D341Med (cell line): ENCODE results near the gene GGACT.

Experiments
- DNase-seq: peaks from one replicate; pipeline ENCODE4 v3.0.0; 2012; ENCODE audit warnings: low spot score

GGACT gene

DNA sequence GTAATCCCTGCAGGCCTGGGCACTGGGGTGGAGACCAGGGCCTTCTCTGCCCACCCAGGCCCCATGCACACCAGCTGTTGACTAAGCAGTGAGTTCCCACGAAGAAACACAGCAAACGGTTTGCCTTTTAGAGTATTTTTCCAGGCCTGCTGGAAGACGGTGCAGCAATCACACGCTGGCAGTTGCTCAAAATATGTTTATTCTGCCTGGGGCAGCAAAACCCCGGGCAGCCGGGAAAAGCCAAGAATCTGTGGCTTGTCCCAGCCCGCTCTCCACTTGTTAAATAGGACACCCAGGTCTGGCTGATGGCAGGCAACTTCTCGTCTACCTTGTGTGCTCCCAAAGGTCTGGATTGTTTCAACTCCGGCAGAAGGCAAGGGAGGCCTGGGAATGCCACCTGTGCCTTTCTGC, 40.8 kb downstream of the GGACT start:
- DNase-seq = no peak

DNA sequence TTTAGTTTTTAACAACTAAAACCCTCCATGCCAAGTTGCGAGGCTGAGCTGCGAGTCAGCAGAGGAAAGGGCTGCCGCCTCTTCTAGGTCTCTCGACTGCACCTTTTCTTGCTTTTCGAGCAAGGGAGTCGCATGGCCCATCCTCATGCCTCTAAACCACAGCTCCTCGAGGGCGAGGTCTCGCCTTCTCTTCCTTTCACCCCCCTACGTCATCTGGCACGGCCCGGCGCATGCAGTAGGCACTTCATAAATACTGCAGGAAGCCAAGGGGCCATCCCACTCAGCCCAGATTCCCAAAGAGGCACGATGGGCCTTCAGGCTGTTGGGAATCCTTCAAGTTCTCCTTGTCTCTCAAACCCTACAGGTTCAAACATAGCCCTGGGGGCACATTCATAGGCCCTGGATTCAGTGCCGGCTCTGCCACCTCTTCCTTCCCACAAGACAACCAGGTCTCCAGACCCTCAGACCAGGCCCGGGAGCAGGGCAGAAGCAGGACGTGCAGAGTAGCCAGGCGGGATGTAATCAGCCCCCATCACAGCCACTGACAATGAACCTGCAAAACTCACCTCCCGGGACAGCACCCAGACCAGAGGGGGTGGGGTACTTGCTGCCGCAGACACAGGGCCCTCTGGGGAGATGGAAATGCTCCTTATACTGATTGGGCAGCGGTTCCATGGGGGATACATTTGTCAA, 41.7 kb downstream of the GGACT start:
- no peak for DNase-seq

DNA sequence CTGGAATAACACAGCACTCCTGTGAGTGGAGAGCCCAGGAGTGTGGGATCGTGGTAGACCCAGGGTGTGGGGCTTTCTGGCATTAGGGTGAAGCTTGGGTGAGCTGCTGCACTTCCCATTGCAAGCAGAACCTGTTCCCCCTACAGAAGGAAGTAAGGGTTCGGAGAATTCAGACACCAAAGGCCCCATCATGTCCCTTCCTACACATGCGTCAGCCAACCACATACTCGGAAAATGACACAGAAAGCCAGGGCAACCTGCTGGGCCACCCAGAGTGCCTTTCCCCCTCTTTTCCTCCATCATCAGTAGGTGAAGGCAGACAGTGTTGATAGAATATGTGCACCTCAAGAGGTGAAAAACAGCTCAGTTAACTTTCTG, 42.9 kb downstream of the GGACT start:
- DNase-seq = no peak

DNA sequence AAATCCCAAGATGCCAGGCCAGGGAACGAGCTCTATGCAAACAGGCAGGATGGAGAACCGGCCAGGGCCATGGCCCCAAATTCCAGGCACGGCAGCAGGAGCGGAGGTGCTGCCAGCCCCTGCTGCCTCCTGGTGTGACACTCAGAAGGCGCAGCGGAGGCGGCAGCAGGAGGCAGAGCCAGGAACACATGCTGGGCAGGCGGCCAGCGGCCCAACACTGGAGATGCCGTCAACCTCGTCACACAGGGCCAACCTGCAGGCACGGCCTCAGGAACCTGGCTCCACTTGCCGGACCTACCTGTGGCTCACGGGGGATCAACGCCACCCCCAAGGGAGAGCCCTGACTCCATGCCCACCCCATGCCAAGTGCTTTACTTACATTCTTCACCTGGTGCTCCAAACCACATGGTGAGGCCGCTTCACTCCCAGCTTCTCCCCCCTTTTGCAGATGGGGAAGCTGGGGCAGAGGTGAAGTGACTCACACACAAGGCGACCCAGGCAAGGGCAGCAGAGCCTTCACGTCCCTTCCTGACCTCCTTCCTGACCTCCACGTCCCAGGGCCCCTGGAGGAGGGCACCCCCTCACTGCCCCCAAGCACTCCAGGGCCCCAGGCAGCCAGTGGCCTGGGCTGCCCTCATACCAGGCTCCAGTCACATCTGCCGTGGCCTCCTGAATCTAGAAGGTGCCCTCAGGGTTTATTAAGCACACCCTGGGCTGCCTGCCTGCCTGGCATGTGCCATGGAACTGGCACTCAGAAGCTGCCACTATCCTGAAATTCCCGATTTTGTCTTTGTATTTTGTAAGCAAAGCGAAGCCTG, 43.5 kb downstream of the GGACT start:
- no peak for DNase-seq

DNA sequence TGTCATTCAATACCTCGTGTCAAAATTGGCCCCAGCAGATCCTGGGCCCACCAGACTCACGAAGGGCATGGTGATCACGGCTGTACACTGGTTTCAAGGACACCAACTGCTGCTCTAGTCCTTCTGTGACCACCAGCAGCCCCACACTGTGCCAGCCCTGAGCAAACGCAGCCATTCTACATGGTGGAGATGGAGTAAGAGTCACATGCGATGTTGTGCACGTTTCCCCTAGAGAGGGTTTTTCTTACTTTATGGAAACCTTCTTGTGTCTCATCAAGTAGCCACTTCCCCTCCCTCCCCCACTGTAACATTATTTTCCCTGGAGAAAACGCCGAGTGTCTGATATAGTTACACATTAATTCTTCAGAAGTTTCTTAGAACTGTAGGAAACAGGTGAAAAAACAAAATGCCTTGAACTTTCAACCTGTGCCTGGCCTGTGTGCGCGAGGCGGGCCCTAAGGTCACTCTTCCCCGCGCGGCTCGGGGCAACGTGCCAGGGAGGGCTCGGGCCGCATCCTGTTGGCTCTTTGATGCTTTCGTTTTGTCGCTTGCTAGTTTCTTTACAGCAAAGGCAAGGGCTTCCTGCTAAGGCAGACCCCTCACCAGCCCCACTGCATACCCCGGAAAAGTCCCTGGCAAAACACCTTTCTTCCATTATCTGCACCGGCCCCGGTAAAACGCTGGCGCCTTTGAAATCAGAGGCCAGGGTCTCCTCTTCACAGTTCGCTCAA, 44.6 kb downstream of the GGACT start:
- no peak for DNase-seq

DNA sequence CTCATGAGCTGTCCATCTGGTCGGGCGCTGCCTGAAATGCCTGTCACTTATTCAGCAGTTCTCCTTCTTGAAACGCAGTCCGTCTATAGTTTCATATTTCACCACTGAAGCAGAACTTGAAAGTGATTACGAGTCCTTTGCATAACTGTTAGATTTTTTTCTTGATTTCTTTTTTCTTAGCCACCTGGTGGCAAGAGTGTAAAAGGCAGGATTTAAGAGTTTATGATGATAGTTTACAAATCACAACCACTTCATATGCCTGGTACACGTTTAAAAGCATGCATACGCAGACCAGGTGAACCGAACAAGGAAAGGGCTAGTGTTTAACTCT, 45.8 kb downstream of the GGACT start:
- no peak for DNase-seq

DNA sequence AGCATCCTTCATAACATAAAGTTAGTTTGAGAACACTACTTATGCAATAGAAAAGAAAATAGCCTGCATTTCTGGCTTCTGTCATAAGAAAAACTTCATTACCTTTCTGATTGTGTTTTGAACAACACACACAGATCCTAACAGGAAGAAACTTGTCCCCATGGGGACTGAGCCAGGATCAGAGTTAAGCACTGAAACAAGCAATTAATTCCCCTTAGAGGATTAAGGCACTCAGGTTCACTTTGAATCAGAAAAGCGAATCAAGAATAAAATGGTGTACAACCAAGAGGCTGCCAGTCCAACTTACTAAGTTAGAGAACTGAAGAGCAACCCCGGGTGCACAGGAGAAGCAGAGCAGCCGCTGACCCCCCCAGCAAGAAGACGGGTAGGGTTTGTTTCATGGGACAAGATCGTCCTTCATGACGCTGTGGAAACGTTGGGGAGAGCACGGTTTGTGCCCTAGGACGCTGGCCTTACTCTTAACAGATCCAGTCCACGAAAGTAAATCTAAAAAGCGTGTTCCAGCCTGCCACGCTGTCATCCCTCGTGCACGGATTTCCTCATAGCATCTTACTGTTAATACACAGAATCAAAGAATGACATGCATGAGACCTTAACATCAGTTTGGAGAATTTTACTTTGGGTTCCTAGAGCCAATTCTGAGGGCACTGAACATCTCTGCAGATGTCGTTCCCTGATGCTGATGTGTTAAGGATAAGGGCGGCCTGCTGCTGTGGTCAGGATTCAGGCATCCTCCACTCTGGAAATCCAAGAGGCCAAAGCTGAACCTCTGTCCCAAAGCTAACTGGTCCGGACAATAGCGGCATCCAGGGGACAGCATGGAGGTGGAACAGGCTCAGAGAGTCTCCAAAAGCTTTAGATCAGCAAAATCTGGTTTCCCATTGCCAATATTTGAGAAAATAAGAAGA, 46.4 kb downstream of the GGACT start:
- peak; percentile 55 for DNase-seq

DNA sequence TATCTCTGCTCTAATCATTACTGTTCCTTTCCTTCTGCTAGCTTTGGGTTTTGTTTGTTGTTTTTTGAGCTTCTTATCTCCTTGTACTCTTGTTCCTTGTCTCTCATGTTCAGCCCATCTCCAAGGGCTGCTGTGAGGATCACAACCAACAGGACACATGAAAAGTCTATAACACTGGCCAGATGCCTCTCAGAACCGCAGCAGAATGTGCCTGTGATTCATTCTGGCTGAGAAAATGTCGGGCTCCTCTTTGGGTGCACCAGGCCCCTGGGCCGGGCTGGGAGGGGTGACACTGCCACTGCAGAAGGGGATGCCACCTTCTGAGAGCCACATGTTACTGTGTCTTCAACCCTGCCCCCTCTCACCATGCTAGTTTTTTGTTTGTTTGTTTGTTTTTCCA, 48.0 kb downstream of the GGACT start:
- no peak for DNase-seq

DNA sequence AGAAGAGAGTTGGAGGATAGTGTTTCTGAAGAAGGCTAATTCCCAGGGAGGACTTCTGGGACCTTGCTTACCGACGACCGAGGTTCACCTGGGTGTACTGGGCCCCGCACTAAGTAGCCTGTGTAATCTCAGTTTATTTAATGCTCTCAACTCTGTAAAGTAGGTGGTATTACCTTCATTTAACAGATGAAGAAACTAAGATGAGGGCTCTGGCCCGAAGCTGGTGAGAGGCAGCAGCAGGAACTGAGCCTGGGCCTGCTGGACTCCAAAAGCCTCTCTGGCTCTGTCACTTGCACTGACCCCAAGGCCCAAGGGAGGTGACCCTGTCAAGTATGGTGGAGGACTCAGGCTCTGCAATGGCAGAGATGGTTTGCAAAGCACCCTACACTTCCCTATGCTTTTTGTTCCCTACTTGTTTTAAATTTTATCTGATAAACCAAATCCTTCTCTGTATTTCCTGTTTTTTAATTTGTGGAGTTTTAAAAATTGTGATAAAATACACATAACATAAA, 50.6 kb downstream of the GGACT start:
- no peak for DNase-seq

DNA sequence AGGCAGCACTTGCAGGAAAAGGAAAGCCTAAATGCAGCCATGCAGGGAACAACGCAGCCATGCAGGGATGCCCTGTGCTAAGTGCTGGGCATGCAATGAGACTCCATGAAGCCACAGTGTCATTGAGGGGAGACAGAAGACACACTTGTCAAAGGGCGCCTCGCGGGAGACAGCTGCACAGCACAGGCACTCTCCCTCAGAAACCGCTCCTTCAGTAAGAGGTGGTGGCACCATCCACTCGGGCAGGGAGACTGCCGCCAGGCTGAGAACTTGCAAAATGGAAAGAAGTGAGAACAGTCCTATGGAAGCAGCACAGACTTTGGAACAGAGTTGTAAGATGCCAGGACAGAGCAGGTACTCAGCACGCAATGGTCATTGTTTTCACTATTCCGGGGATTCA, 51.1 kb downstream of the GGACT start:
- no peak for DNase-seq

DNA sequence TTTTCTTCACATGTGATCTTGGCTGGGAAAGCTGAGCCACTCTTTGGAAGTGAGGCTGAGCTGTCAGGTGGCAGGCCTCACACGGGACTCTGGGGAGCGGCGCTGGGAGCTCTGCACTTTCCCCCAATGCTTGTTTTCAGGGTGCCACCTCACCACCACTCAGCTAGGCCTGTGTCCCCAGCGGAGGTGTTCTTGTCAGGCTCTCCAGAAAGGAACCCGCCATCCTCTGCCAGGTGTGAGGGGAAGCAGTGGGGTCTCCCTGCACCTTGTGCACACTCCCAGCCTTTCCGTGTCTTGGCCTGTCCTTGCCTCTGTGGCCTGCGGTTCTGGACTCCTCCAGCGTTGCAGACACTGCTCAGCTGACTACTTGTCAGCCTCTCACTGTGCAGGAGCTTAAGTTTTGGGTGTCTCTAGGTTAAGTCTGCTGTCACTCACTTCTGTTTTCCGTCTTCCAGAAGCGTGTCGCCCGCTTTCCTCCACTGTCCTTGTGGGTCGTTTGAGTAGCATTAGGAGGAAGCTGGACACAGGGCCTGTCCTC, 51.9 kb downstream of the GGACT start:
- DNase-seq = no peak

DNA sequence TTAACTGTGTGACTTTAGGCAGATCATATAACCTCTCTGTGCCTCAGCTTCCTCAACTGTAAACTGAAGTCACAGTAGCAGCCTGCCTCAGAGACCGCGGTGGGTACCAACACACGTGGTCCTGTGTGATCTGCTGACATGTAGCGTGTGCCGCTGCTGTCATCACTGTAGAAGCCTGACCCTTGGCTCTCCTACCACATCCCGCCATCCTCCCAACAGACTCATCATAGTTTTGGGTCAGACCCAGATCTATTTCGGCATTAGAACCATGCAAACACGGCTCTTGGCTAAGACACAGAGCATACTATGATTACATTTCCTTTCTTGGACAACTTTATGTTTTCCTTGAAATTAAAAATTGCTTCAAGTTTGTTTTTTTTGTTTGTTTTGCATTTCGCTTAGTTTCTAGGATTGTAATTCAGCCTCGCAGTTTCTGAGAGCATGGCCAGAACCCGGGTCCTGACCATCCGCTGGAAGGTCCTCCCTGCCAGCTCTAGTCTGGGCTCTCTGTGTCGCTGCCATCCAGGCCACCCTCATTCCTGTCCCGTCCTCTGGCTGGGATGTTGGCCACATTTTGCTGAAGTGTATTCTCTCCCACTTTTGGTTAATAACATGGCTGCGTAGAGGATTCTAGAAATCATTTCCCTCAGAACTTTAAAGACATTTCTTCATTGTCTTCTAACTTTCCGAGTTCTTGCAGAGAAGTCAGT, 53.0 kb downstream of the GGACT start:
- no peak for DNase-seq

DNA sequence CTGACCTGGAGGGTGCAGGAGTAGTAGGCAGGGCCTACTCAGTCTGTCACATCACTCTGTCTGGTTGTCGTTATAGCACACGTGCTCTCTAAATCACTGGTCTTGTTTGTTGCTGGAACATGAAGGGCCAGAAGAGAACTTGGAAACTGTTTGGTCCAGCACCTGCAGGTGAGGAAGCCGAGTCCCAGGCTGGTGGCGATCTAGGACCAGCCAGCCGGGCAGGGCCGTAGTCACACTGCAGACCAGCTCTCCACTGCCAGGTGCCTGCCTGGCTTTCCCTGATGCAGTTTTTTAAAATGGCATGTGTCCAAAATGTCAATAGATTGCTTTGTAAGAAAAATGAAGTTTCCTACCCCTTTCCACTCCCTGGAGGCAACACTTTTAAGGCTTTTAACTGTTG, 53.7 kb downstream of the GGACT start:
- no peak for DNase-seq

DNA sequence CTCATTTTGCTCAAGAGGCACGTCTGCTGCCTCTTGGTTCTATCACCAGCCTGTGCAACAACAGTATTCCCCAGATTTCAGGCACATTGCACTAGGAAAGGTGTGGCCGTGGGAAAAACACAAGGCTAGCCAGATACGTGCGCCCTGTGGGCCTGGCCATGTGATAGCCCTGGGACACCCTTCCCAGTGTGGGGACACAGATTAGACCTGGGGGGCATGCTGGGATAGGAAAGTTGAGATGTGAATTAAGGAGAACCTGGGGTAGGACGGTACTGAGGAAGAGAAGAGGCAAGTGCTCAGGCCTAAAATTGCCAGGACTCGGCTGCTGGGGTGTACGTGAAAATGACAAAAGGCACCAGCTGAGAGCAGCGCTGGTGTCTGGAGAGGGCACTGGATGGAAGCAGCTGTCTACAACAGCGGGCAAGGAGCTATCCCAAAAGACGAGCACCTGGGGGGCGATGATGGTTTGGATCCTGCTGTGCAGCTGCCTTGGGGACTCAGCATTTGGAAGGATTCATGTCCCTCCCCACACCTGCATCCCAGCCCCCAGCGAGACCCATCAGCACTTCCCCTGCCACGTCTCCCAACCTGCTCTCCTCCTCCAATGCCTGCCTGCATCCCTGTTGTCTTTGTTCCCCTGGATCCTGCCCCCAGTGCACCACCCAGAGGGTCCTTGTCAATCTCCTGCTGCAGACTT, 54.3 kb downstream of the GGACT start:
- DNase-seq = no peak

DNA sequence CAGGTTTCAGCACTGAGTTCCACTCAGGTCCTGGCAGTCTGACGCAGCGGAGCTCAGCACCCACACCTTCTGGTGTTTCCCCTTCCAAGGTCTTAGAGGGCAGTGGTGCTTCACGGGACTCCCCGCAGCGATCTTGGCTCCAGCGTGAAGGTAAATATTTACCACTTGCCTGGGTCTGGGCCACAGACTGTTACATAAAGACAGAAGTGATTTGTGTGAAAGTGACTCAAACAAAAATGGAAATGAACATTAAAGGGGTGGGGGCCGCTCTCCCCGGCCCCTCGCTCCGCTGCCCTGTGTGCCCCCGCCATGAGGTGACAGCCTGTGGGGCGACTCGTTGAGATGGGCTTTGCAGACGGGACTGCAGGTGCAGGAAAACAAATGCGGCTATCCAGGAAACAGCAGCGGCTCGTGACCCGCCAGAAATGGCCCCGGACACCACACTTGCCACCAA, 55.0 kb downstream of the GGACT start:
- no peak for DNase-seq

DNA sequence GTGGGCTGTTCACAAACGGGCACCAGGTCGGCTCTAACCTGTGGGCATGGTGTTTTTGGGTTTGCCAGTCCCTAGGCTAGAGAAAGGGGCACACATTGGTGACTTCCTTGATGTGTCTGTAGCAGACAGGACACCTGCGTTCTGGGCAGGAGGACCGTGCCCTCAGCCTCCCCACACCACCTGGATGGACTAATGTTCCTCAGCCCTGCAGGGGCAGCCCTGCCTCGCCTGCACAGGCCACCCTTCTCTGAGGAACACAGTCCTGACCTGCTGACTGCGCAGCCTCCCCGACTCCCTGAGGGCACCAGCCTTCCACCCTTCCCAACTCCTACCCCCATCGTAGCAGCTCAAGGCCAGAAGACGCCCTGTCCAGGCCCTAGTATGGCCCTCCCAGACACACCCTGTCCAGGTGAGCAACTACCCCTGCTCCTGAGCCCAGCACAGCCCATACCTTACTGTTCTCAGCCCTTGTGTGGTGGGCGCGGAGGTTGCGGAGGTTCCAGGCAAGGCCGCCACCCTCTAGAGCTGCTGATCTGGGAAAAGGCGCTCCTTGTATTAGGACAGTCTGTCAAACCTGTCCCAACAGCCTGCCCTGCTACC, 55.7 kb downstream of the GGACT start:
- DNase-seq = no peak

DNA sequence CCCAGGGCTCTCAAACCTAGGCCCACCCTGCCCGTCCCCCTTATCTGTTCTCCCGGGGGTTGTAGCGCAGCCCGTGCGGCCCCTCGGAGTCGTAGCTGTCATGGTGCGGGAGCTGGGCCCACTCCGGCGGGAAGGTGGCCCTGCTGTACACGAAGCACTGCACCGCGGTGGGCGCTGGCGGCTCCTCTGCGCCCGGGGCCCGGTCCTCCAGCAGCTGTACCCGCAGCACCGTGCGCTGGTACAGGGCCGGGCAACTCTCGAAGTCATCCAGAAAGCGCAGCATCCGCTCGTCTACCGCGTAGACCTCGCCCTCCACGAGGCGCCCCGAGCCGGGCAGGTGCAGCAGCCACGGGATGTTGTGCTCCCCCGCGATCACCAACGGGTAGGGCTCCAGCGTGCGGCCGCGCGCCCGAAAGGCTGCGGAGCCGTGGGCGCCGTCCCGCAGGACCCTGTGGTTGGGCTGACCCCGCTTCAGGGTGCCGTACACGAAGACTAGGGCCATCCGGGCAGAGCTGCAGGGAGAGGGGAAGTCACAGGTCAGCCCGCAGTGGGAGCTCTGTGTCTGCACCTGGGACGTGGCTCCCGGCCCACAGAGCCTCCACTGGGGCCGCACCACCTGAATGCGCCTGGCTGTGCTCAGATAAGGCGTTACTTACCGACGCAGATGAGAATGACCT, 56.4 kb downstream of the GGACT start:
- DNase-seq = no peak

DNA sequence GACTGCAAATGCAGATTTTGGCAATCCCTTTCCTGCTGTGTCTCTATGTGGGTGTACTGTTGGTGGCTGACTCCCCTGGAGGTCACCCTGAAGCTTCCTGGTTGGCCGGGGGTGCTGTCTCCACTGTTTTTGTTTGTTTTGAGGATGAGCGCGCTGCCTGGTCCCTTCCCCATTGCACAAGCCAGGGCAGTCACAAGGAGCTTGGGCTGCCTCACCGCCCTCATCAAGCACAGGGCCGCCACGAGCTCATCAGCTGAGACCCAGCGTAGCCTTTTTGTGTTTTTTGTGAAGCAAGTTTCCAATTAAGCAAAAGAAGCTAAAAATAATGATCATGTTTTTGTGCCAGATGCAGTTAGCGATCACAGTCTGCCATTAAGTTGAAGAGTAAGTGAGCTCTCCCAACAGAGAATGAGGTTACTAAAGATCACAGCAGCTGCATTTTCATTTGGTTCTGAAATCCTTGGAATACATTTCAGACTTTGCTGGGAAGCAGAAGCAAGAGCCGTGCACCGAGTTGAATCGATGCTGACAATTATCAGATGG, 57.8 kb downstream of the GGACT start:
- DNase-seq = no peak
